22Rv1 (cell line): ENCODE results near the gene FOXP1.

Experiments
- H3K27ac ChIP-seq: fragments of 450-650 bp; 2 replicates; pipeline ENCODE4 v1.5.1; 2017
- ZFX ChIP-seq: fragments of 450-650 bp; IDR thresholded peaks from 2 replicates; pipeline ENCODE4 v1.6.1; 2017; ENCODE audit warnings: antibody characterized with exemption, borderline replicate concordance
- TF ChIP-seq, protein P1 (sequence below): fragments of 450-650 bp; IDR thresholded peaks from 2 replicates; pipeline ENCODE4 v1.5.1; 2017; ENCODE audit warnings: mild to moderate bottlenecking

The FOXP1 gene

DNA sequence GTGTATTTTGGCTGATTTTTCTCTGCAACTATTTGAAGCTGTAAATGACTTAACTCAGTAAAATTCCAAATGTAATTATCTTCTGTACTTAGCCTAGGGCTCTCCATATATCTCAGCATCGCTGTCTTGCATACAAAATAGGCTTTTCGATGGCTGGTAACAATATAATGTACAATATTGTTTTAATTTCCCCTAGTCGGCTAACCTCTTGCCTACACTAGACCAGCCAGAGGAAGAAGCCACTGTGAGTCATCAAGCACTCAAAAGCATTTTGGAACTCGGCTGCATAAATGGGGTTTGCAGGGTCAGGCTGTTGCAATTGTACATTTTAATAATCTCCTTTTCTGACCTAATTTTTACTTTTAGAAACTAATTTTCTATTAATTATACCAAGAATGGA lies 583.8 kb downstream of the FOXP1 start:
- H3K27ac ChIP-seq = no peak overlapping the region
- TF ChIP-seq ZFX = no peak

DNA sequence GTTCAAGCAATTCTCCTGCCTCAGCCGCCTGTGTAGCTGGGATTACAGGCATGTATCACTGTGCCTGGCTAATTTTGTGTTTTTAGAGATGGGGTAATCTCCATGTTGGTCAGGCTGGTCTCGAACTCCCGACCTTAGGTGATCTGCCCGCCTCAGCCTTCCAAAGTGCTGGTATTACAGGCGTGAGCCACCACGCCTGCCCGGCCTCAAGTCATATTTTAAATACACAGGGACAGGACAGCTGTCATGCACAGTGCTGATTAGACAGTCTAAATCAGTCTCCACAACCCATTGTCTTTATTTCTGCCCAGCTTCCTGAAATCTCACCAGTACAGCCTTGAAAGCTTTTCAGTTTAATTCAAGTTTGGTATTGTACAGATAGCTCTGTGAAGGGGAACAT lies 587.4 kb downstream of the FOXP1 start:
- TF ChIP-seq ZFX = no peak
- TF ChIP-seq, protein P1, sequence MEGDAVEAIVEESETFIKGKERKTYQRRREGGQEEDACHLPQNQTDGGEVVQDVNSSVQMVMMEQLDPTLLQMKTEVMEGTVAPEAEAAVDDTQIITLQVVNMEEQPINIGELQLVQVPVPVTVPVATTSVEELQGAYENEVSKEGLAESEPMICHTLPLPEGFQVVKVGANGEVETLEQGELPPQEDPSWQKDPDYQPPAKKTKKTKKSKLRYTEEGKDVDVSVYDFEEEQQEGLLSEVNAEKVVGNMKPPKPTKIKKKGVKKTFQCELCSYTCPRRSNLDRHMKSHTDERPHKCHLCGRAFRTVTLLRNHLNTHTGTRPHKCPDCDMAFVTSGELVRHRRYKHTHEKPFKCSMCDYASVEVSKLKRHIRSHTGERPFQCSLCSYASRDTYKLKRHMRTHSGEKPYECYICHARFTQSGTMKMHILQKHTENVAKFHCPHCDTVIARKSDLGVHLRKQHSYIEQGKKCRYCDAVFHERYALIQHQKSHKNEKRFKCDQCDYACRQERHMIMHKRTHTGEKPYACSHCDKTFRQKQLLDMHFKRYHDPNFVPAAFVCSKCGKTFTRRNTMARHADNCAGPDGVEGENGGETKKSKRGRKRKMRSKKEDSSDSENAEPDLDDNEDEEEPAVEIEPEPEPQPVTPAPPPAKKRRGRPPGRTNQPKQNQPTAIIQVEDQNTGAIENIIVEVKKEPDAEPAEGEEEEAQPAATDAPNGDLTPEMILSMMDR = no peak
- no peak overlapping the region for H3K27ac ChIP-seq

DNA sequence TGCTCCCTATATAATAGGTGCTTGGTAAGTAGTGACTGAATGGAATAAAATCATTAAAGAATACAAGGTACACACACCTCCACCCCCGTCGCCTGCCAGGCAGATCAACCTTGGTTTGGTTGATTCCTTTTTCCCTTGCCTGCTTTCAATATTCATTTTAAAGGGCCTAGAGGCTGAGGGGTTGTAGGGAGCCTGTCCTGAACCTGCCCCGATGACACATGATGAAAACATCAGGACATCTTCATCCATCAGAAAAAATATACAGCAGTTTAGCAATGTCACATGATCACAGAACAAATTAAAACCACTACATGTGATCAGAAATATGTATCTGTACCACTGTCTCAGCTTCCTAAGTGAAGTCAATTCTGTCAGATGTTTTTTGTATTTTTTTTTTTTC lies 588.9 kb downstream of the FOXP1 start:
- no peak overlapping the region for H3K27ac ChIP-seq
- TF ChIP-seq ZFX = no peak
- TF ChIP-seq, protein P1 = no peak

DNA sequence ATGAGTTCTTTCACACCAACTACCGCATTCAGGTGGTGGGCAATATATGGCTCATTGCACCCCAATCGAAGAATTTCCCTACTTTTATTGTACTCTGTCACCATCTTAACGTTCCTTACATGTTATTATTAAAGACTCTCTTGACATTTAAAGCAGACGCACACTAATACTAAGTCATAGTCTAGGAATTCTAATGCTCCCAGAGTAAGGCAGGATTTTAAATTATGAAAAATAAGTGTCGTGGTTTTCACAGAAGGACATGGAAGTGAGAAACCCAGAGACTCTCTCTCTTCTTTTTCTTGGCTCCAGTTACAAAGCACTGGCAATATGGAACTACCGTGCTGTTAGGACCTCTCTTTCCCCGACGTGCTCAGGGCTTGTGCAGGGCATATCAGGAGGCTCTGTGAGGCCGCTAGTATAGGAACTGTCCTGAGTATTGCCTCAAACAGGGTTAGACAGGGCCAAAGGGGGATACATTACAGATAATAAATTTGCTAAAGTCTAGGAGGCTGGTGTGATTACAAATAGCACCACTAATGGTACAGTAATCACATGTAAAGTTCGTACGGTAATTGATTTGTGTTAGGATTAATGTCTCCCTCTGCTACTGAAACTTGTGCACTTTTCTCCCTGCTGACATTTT lies 590.8 kb downstream of the FOXP1 start:
- TF ChIP-seq, protein P1 = no peak
- no peak for TF ChIP-seq ZFX
- no peak overlapping the region for H3K27ac ChIP-seq

DNA sequence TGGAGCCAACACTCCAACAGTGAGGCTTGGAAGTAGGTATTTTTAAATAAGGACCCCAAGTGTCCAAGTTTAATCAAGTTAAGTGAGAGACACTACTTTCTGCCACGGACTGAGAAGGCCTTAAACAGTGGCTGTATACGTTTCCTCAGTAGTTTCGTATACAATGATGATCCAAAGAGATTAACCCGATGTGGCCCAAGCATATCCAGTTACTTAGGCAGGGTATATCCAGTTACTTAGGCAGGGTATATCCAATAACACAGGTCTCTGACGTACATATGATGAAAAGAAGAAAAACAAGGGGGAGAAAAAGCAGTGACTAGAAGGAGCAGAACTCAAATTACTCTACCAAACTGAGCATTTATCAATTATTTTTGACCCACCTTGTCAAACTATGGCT lies 591.4 kb downstream of the FOXP1 start:
- no peak overlapping the region for H3K27ac ChIP-seq
- TF ChIP-seq, protein P1 = no peak
- TF ChIP-seq ZFX = no peak

DNA sequence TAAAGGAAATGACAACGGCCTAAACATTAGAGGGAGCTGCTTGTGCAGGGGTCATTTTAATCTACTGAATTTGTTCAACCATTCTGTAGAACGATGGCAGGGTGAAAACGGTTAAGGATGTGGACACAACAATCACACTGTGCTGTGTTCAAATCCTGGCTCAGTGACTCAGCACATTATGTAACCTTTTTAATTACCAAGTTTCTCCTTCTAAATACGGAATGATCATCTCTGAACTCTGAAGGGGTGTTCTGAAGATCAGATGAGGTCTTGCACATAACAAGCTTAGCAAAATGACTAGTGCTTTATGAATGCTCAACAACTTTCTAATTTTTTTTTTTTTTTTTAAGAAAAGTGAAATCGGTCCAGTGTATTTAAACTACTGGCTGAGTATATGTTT lies 592.8 kb downstream of the FOXP1 start:
- TF ChIP-seq, protein P1 = no peak
- TF ChIP-seq ZFX = no peak
- H3K27ac ChIP-seq = no peak overlapping the region

DNA sequence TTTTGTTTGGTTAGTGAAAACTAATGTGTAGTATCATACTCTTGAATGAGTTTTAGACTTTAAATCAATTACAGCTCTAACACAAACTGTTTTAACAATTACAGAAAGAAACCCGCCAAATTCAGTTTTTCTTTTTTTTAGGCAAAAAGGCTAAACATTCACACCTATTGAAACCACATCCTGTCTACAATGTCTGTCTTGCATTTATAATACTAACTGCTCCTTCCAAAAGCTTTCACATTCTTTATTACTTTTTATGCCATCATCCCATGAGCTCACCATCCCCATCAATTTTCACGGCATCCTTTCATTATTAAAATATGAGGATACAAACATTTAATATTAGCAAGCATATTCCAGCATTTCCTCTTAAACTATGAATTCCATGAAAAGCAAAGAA lies 593.3 kb downstream of the FOXP1 start:
- no peak for TF ChIP-seq ZFX
- H3K27ac ChIP-seq = no peak overlapping the region

DNA sequence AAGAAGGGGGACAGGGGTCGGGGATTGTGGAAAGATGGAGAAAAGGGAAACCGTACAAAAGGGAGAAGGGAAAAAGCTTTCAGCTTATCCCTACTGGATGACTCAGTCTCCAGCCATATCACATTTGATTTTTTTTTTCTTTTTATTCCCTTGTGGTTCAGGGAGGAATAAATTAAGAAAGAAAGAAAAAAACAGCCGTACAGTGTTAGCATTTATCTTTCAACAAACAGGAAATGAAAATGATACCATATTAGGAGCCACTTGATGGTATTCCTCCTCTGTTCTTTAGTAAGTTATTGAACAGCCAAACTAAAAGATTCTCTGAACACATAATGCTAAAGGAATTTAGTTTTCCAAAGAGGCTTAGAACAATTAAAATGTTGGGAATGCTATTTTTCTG lies 594.4 kb downstream of the FOXP1 start:
- TF ChIP-seq ZFX = no peak
- TF ChIP-seq, protein P1 = no peak
- H3K27ac ChIP-seq = no peak overlapping the region
